ENCODE data around the gene MRNIP. TPM values are rescaled to one million over a fixed set of nuclear protein-coding genes. Genes with fewer than 3 reads are reported as not detected.

Gene MRNIP
- total RNA-seq, 4 donors from 2014 or later, result 6.9 to 21.9 (median 10.7) TPM

- Histone ChIP-seq H3K27ac (no peak overlapping the region), H3K4me3 (no peak overlapping the region), H3K36me3 (peaks cover 21 to 48% (median 30%) of the 10 kb centered on the region in 3 donors), H3K9me3 (no peaks in the 10 kb centered on the region), H3K27me3 (no peaks in the 10 kb centered on the region), H3K4me1 (peaks cover 45 to 68% (median 54%) of the 10 kb centered on the region in 3 donors)
- WGBS, 2 donors, result 83% methylated on average over 2 of the region's 5 CpGs; no CpG with 5 or more reads in 1 of the 2 donors
- no peak for TF ChIP-seq POLR2A (IDR thresholded peaks at IDR 0.05)
- TF ChIP-seq, protein P1, sequence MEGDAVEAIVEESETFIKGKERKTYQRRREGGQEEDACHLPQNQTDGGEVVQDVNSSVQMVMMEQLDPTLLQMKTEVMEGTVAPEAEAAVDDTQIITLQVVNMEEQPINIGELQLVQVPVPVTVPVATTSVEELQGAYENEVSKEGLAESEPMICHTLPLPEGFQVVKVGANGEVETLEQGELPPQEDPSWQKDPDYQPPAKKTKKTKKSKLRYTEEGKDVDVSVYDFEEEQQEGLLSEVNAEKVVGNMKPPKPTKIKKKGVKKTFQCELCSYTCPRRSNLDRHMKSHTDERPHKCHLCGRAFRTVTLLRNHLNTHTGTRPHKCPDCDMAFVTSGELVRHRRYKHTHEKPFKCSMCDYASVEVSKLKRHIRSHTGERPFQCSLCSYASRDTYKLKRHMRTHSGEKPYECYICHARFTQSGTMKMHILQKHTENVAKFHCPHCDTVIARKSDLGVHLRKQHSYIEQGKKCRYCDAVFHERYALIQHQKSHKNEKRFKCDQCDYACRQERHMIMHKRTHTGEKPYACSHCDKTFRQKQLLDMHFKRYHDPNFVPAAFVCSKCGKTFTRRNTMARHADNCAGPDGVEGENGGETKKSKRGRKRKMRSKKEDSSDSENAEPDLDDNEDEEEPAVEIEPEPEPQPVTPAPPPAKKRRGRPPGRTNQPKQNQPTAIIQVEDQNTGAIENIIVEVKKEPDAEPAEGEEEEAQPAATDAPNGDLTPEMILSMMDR (IDR thresholded peaks at IDR 0.05), result no peak
- intact Hi-C loops (cut with DNase I), result loop anchor here (5.0 kb wide), 1 partner anchor 108 kb away; the partner anchor contains the start of gene TBC1D9B
- no peak for DNase-seq
Observed at GRCh38 chr5:179799644-179799973, 59.0 kb downstream of the MRNIP start.

DNA sequence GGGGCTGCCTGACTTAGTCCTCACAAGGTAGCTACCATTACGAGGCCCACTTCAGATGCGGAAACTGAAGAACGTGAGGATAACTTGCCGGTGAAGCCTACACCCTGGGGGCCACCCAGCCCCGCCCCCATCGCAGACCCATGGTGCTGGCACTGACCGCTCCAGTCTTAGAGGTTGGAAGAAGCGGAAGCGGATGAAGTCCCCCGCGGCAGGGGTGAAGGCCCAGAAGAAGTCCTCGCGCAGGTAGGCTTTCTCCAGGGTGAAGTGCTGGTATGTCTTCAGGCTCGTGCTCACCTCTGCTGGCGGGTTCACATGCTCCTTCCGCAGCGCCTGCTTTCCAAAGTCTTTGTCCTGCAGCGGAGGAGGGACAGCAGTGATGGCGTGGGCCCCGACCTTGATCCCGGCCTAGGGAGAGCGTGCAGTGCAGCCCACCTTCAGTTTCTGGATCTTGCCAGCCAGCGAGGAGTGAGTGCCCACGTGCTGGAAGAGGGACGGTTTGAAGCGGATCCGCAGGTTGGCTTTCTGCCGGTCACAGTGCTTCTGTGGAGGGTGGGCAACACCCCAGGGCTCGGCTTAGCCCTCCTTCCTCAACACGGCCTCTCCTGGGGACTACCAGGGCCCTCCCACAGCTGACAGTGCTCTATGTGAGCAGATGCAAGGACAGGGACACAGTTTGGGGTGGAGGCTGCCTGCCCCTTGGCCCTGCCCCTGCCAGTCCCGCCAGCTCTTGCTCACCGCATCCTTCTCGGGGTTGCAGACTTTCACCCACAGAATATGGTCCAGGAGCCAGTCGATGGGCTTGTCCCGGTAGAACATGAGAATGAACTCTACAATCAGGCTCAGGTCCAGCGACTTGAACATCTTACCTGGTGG is 59.6 kb downstream of the MRNIP start:
- Histone ChIP-seq H3K27me3 (no peaks in the 10 kb centered on the region), H3K9me3 (no peaks in the 10 kb centered on the region), H3K36me3 (peaks cover 21 to 48% (median 30%) of the 10 kb centered on the region in 3 donors), H3K4me1 (peaks cover 45 to 68% (median 54%) of the 10 kb centered on the region in 3 donors), H3K27ac (no peak overlapping the region), H3K4me3 (no peak overlapping the region)
- 92 to 97% methylated on average over 7 to 24 of the region's 36 CpGs for WGBS, 2 donors
- intact Hi-C loops (cut with DNase I), result loop anchor here (5.0 kb wide), 1 partner anchor 108 kb away; the partner anchor contains the start of gene TBC1D9B
- TF ChIP-seq POLR2A (IDR thresholded peaks at IDR 0.05), result no peak
- TF ChIP-seq, protein P1 (IDR thresholded peaks at IDR 0.05), result no peak
- no peak for DNase-seq

- no peaks in the 10 kb centered on the region for H3K27me3 ChIP-seq
- peaks cover 45 to 68% (median 54%) of the 10 kb centered on the region in 3 donors for H3K4me1 ChIP-seq
- peaks cover 21 to 48% (median 30%) of the 10 kb centered on the region in 3 donors for H3K36me3 ChIP-seq
- TF ChIP-seq POLR2A (IDR thresholded peaks at IDR 0.05), result no peak
- TF ChIP-seq, protein P1 (IDR thresholded peaks at IDR 0.05), result no peak
- no peak overlapping the region for H3K27ac ChIP-seq
- WGBS, 2 donors, result 88 to 93% methylated on average over 3 to 13 of the region's 23 CpGs
- no peak for DNase-seq
- no peak overlapping the region for H3K4me3 ChIP-seq
- no peaks in the 10 kb centered on the region for H3K9me3 ChIP-seq
- intact Hi-C loops (cut with DNase I), result loop anchor here (5.0 kb wide), 1 partner anchor 109 kb away; the partner anchor contains the start of gene TBC1D9B
Observed at GRCh38 chr5:179798144-179798770, 60.4 kb downstream of the MRNIP start.

DNA sequence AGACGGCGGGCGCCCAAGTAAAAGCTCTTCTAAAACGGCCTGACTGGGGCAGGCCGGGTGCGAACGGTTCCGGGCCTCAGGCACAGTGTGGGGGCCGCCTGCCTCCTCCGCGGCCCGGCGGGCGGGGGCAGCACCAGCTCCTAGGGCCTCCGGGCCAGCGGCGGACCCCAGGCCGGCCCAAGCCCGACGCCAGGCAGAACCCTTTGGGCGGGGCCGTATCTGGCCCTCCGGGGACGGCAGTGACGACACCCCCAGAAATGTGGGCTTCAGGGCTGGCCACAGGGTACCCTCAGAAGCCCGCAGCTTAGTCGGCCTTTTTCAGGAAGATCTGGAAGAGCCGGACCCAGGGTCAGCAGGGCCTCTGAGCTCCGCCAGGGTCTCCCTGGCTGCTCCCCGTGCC is 60.9 kb downstream of the MRNIP start:
- TF ChIP-seq, protein P1 (IDR thresholded peaks at IDR 0.05), result no peak
- TF ChIP-seq POLR2A (IDR thresholded peaks at IDR 0.05), result no peak
- intact Hi-C loops (cut with DNase I), result loop anchor here (5.0 kb wide), 1 partner anchor 110 kb away; the partner anchor contains the start of gene TBC1D9B
- Histone ChIP-seq H3K27ac (no peak overlapping the region), H3K4me1 (peaks cover 46 to 68% (median 54%) of the 10 kb centered on the region in 3 donors), H3K4me3 (no peak overlapping the region), H3K27me3 (no peaks in the 10 kb centered on the region), H3K36me3 (peaks cover 21 to 48% (median 30%) of the 10 kb centered on the region in 3 donors), H3K9me3 (no peaks in the 10 kb centered on the region)
- DNase-seq, result no peak
- WGBS, 2 donors, result 77 to 78% methylated on average over 9 to 10 of the region's 30 CpGs
